ENCODE measurements around the gene NR3C2. TPM values are rescaled to one million over a fixed set of nuclear protein-coding genes. Genes with fewer than 3 reads are reported as not detected.

NR3C2 gene
- total and polyA plus RNA-seq, 12 donors = 1.1 to 19.8 (median 11.7) TPM

GRCh38 chr4:148364525-148364924 is 77.7 kb downstream of the NR3C2 start:
- Histone ChIP-seq H3K9me3 (replicated peaks in 1 of 3) (no peaks in the 10 kb centered on the region), H3K27ac (no peak overlapping the region), H3K4me3 (no peak overlapping the region), H3K36me3 (replicated peaks in 1 of 2) (no peaks in the 10 kb centered on the region), H3K27me3 (no peaks in the 10 kb centered on the region), H3K4me1 (replicated peaks in 1 of 2) (peaks cover 0 to 7% of the 10 kb centered on the region in 2 donors)
- intact Hi-C loops (cut with DNase I) = no loop called here
- TF ChIP-seq CTCF (IDR thresholded peaks at IDR 0.05) (no peak), POLR2A (IDR thresholded peaks at IDR 0.05) (no peak)
- DNase-seq = peak in 1 of 7 donors; percentile 14
- WGBS, 4 donors = 37 to 57% (median 49%) methylated on average over 1 of the region's 1 CpG

- intact Hi-C loops (cut with DNase I) = no loop called here
- no peak for DNase-seq
- TF ChIP-seq POLR2A (IDR thresholded peaks at IDR 0.05) (no peak), CTCF (IDR thresholded peaks at IDR 0.05) (no peak)
- 55 to 64% (median 56%) methylated on average over 1 of the region's 1 CpG for WGBS, 4 donors
- Histone ChIP-seq H3K4me3 (no peak overlapping the region), H3K4me1 (replicated peaks in 1 of 2) (peaks cover 0 to 6% of the 10 kb centered on the region in 2 donors), H3K9me3 (replicated peaks in 1 of 3) (no peaks in the 10 kb centered on the region), H3K27ac (no peak overlapping the region), H3K27me3 (no peaks in the 10 kb centered on the region), H3K36me3 (replicated peaks in 1 of 2) (no peaks in the 10 kb centered on the region)
Measured at GRCh38 chr4:148359769-148360168, 82.4 kb downstream of the NR3C2 start.

- intact Hi-C loops (cut with DNase I) = no loop called here
- peak in 3 of 7 donors; percentile 17 to 56 (median 22) for DNase-seq
- Histone ChIP-seq H3K27me3 (no peaks in the 10 kb centered on the region), H3K9me3 (replicated peaks in 1 of 3) (no peaks in the 10 kb centered on the region), H3K36me3 (replicated peaks in 1 of 2) (no peaks in the 10 kb centered on the region), H3K4me1 (replicated peaks in 1 of 2) (peaks cover 0 to 6% of the 10 kb centered on the region in 2 donors), H3K4me3 (no peak overlapping the region), H3K27ac (peak overlapping the region in 1 of 5 donors; percentile 32)
- 55 to 79% (median 62%) methylated on average over 4 of the region's 4 CpGs for WGBS, 4 donors
- TF ChIP-seq POLR2A (IDR thresholded peaks at IDR 0.05) = no peak
Measured at GRCh38 chr4:148355442-148356123, 86.6 kb downstream of the NR3C2 start.

GRCh38 chr4:148354186-148354585 is 88.0 kb downstream of the NR3C2 start:
- TF ChIP-seq CTCF (IDR thresholded peaks at IDR 0.05) = no peak
- no peak for TF ChIP-seq POLR2A (IDR thresholded peaks at IDR 0.05)
- H3K4me1 ChIP-seq (replicated peaks in 1 of 2) = peaks cover 3 to 6% of the 10 kb centered on the region in 2 donors
- H3K4me3 ChIP-seq = no peak overlapping the region
- no peaks in the 10 kb centered on the region for H3K36me3 ChIP-seq (replicated peaks in 1 of 2)
- H3K9me3 ChIP-seq (replicated peaks in 1 of 3) = no peaks in the 10 kb centered on the region
- H3K27me3 ChIP-seq = no peaks in the 10 kb centered on the region
- no peak for DNase-seq
- WGBS, 4 donors = 93 to 98% (median 96%) methylated on average over 4 of the region's 4 CpGs
- intact Hi-C loops (cut with DNase I) = no loop called here
- H3K27ac ChIP-seq = no peak overlapping the region

- TF ChIP-seq CTCF (IDR thresholded peaks at IDR 0.05) (no peak), POLR2A (IDR thresholded peaks at IDR 0.05) (no peak)
- DNase-seq = no peak
- Histone ChIP-seq H3K4me3 (no peak overlapping the region), H3K27ac (no peak overlapping the region), H3K9me3 (replicated peaks in 1 of 3) (no peaks in the 10 kb centered on the region), H3K4me1 (replicated peaks in 1 of 2) (peaks cover 3 to 6% of the 10 kb centered on the region in 2 donors), H3K27me3 (no peaks in the 10 kb centered on the region), H3K36me3 (replicated peaks in 1 of 2) (no peaks in the 10 kb centered on the region)
- intact Hi-C loops (cut with DNase I) = no loop called here
Measured at GRCh38 chr4:148353571-148353970, 88.6 kb downstream of the NR3C2 start.

Measured in adrenal gland (tissue), 12 donors.